T-cell (primary cell): ENCODE data around the gene SGF29. TPM values are rescaled to one million over a fixed set of nuclear protein-coding genes. Genes with fewer than 3 reads are reported as not detected.

Experiments
- ATAC-seq, 4 experiments: fragments of 200-7000 bp in 3 of 4; fragments of 150-1000 bp in 1 of 4; cut with Tn5 transposase; replicated peaks in 1 of 4; 1 replicate in 3 of 4; 2 replicates in 1 of 4; pipeline ENCODE4 v1.10.0; 2021; ENCODE audit warnings: moderate library complexity in 3 of 4, mild to moderate bottlenecking in 2 of 4, moderate number of reproducible peaks in 1 of 4
- CTCF ChIA-PET, 2 donors: fragments of 300-600 bp; sonication (Branson Sonifier 250); formaldehyde crosslinking; loops; one replicate each; lab custom pipeline; 2022; ENCODE audit warnings: antibody characterized with exemption in 2 of 2; lab: Charles Lee
- POLR2A ChIA-PET, 2 donors: fragments of 300-600 bp; sonication (Branson Sonifier 250); formaldehyde crosslinking; loops; one replicate each; lab custom pipeline; 2022; ENCODE audit warnings: antibody characterized with exemption in 2 of 2; lab: Charles Lee
- DNase-seq, 35 experiments: peaks; one replicate each; pipeline versions ENCODE4 v3.0.0 to v3.0.0-alpha.2; 2013 to 2023
- H3K27ac ChIP-seq: one replicate; pipeline ENCODE4 v1.5.1; 2013; ENCODE audit warnings: low read length
- H3K27me3 ChIP-seq, 2 experiments: replicated peaks in 1 of 2; 1 replicate in 1 of 2; 2 replicates in 1 of 2; pipeline versions ENCODE4 v1.6.1 to v1.7.0; 2013; ENCODE audit warnings: low read length in 1 of 2, mixed read lengths in 1 of 2; ENCODE audit not compliant: control insufficient read depth in 2 of 2, insufficient read depth in 2 of 2; ENCODE audit errors: extremely low read depth in 1 of 2
- H3K36me3 ChIP-seq, 2 donors: 1 replicate in 1 of 2; 2 replicates in 1 of 2; pipeline versions ENCODE4 v1.6.1 to v1.7.0; 2013; ENCODE audit warnings: low read length in 1 of 2; ENCODE audit not compliant: control insufficient read depth in 2 of 2, insufficient read depth in 1 of 2; ENCODE audit errors: extremely low read depth in 1 of 2
- H3K4me1 ChIP-seq, 2 experiments: 1 replicate in 1 of 2; 2 replicates in 1 of 2; pipeline versions ENCODE4 v1.6.1 to v1.7.0; 2013; ENCODE audit warnings: low read length in 2 of 2, mixed read lengths in 1 of 2; ENCODE audit not compliant: insufficient read depth in 2 of 2, control insufficient read depth in 1 of 2; ENCODE audit errors: extremely low read depth in 1 of 2
- H3K4me3 ChIP-seq, 2 donors: 1 replicate in 1 of 2; 2 replicates in 1 of 2; pipeline versions ENCODE4 v1.5.1 to v1.7.0; 2013; ENCODE audit warnings: mild to moderate bottlenecking in 2 of 2, low read length in 1 of 2, moderate library complexity in 1 of 2; ENCODE audit not compliant: control insufficient read depth in 1 of 2; ENCODE audit errors: extremely low read depth in 1 of 2
- H3K9me3 ChIP-seq: 2 replicates; pipeline ENCODE4 v1.7.0; 2013
- H3K27ac Mint-ChIP-seq, 2 donors: one replicate each; pipeline ENCODE4 v1.8.0; 2020 to 2021; ENCODE audit warnings: mild to moderate bottlenecking in 2 of 2, mixed read lengths in 2 of 2
- H3K27me3 Mint-ChIP-seq, 2 donors: one replicate each; pipeline ENCODE4 v1.8.0; 2021 to 2022; ENCODE audit warnings: mixed read lengths in 2 of 2
- H3K36me3 Mint-ChIP-seq: one replicate; pipeline ENCODE4 v1.8.0; 2021; ENCODE audit warnings: mixed read lengths
- H3K4me1 Mint-ChIP-seq, 3 donors: one replicate each; pipeline ENCODE4 v1.8.0; 2020 to 2022; ENCODE audit warnings: mixed read lengths in 3 of 3, mild to moderate bottlenecking in 1 of 3
- H3K4me3 Mint-ChIP-seq, 3 donors: one replicate each; pipeline ENCODE4 v1.8.0; 2020 to 2022; ENCODE audit warnings: mild to moderate bottlenecking in 3 of 3, mixed read lengths in 3 of 3, moderate library complexity in 3 of 3
- H3K9me3 Mint-ChIP-seq, 3 donors: one replicate each; pipeline ENCODE4 v1.8.0; 2020 to 2022; ENCODE audit warnings: mixed read lengths in 3 of 3
- WGBS: methylation state at CpG from one replicate; pipeline ENCODE4 v1.1.5; 2013; ENCODE audit warnings: missing lambda C conversion rate; ENCODE audit not compliant: insufficient coverage; 5-methylcytosine and 5-hydroxymethylcytosine counted together
- total RNA-seq, 35 experiments: library from RNA in 6 of 35; stranded (reverse) in 6 of 35; fragments of 120-200 nt in 1 of 35; gene quantifications; one replicate each; pipeline versions ENCODE4 v1.2.1 to v1.2.4 and lab custom pipeline; 2013 to 2026

SGF29 gene
- total RNA-seq, 5 donors from 2014 or later (not counting 1 experiment from before 2014, with no cell fraction given): 52.6 to 79.3 (median 74.6) TPM

GRCh38 chr16:28532940-28533647, 20.6 kb upstream of the SGF29 start:
- Mint-ChIP-seq H3K27me3 (no peaks in the 10 kb centered on the region), H3K4me3 (peak overlapping the region in 1 of 3 donors; percentile 32), H3K27ac (peak overlapping the region; percentile 84 to 96), H3K36me3 (no peaks in the 10 kb centered on the region), H3K4me1 (peaks cover 40 to 50% (median 47%) of the 10 kb centered on the region in 3 donors), H3K9me3 (no peaks in the 10 kb centered on the region)
- WGBS: 100% methylated on average over 1 of the region's 5 CpGs
- no peaks in the 10 kb centered on the region for H3K9me3 ChIP-seq
- ChIA-PET POLR2A (no interaction called here), CTCF (interaction anchor here in 1 of 2 donors (0.5 kb wide), 1 partner anchor 23 kb away, joined by 4 read pairs; no protein-coding TSS in a partner anchor)
- no peaks in the 10 kb centered on the region for H3K36me3 ChIP-seq
- DNase-seq (no peak), ATAC-seq (no peak)
- no peak overlapping the region for H3K4me3 ChIP-seq
- H3K4me1 ChIP-seq: peaks cover 18 to 37% of the 10 kb centered on the region in 2 experiments
- no peak overlapping the region for H3K27ac ChIP-seq
- H3K27me3 ChIP-seq: peaks cover 0 to 2% of the 10 kb centered on the region in 2 experiments

DNA sequence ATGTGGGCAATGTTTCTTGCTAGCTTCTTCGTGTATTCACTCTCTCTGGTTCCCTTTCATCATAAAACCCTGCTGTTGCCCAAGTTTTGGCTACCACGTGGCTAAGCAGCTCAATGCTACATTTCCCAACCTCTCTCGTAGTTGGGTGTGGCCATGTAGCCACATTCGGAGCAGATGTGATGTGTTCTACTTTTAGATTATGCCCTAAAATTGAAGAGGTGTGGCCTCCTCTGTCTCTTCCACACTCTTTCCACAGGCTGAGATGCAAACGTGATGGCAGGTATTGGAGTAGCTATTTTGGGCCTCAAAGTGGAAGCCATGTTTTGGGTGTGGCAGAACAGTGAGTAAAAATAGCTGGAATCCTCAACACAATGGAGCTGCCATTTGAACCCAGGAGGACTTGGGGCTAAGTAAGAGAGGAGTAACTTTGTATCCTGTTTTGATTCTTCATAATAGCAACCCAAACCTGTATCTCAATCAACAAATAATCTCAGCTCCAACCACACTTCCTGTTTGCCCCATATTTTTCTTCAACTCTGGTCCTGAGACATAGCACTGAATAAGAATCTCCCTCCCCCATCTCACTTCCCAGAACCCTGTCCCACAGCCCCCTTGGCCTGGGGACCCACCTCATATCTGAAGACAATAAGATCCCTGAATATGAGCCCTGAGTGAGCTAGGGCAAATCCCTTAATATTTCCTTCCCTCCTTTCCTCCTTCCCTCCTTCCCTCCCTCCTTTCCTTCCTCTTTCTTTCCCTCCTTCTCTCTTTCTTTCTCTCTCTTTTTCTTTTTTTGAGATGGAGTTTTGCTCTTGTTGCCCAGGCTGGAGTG, 19.0 kb upstream of the SGF29 start:
- peaks cover 42 to 55% (median 50%) of the 10 kb centered on the region in 3 donors for H3K4me1 Mint-ChIP-seq
- Histone ChIP-seq H3K27ac (peak overlapping the region; percentile 66), H3K27me3 (peaks cover 0 to 2% of the 10 kb centered on the region in 2 experiments), H3K36me3 (no peaks in the 10 kb centered on the region), H3K4me3 (peak overlapping the region in 1 of 2 donors; percentile 12), H3K9me3 (no peaks in the 10 kb centered on the region), H3K4me1 (peaks cover 18 to 38% of the 10 kb centered on the region in 2 experiments)
- ChIA-PET CTCF (no interaction called here), POLR2A (no interaction called here)
- peak; percentile 75 to 91 (median 82) for ATAC-seq
- no CpG with 5 or more reads among the region's 5 CpGs for WGBS
- DNase-seq: peak in 14 of 35 experiments; percentile 6 to 46 (median 14)
- no peaks in the 10 kb centered on the region for H3K36me3 Mint-ChIP-seq
- H3K27ac Mint-ChIP-seq: peak overlapping the region; percentile 96
- peak overlapping the region; percentile 44 to 70 (median 55) for H3K4me3 Mint-ChIP-seq
- H3K27me3 Mint-ChIP-seq: no peaks in the 10 kb centered on the region
- no peaks in the 10 kb centered on the region for H3K9me3 Mint-ChIP-seq

DNA sequence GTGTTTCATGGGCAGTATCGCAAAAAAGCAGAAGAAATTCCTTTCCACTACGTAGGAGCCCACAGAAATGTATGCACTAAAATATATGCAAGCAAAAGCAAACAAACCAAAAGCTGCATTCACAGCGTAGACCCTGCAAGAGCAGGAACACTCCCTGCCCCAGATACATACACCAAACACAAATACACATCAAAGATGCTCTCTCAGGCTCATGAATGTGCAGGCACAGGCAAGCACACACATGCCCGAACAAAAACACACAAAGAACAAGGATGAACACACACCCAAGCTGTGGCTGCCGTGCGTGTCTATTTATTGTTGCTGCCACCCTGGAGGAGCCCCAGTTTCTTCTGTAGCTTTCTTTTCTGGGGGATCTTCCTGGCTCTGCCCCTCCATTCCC, 16.6 kb upstream of the SGF29 start:
- no peak overlapping the region for H3K4me3 ChIP-seq
- no peaks in the 10 kb centered on the region for H3K27me3 ChIP-seq
- DNase-seq (no peak), ATAC-seq (no peak)
- Mint-ChIP-seq H3K27me3 (no peaks in the 10 kb centered on the region), H3K4me3 (peak overlapping the region in 1 of 3 donors; percentile 29), H3K9me3 (no peaks in the 10 kb centered on the region), H3K4me1 (peaks cover 42 to 56% (median 47%) of the 10 kb centered on the region in 3 donors), H3K27ac (peak overlapping the region; percentile 62 to 73), H3K36me3 (no peaks in the 10 kb centered on the region)
- WGBS: 88% methylated on average over 6 of the region's 6 CpGs
- H3K9me3 ChIP-seq: no peaks in the 10 kb centered on the region
- ChIA-PET POLR2A (no interaction called here), CTCF (no interaction called here)
- no peaks in the 10 kb centered on the region for H3K36me3 ChIP-seq
- H3K4me1 ChIP-seq: peaks cover 18 to 38% of the 10 kb centered on the region in 2 experiments
- no peak overlapping the region for H3K27ac ChIP-seq

DNA sequence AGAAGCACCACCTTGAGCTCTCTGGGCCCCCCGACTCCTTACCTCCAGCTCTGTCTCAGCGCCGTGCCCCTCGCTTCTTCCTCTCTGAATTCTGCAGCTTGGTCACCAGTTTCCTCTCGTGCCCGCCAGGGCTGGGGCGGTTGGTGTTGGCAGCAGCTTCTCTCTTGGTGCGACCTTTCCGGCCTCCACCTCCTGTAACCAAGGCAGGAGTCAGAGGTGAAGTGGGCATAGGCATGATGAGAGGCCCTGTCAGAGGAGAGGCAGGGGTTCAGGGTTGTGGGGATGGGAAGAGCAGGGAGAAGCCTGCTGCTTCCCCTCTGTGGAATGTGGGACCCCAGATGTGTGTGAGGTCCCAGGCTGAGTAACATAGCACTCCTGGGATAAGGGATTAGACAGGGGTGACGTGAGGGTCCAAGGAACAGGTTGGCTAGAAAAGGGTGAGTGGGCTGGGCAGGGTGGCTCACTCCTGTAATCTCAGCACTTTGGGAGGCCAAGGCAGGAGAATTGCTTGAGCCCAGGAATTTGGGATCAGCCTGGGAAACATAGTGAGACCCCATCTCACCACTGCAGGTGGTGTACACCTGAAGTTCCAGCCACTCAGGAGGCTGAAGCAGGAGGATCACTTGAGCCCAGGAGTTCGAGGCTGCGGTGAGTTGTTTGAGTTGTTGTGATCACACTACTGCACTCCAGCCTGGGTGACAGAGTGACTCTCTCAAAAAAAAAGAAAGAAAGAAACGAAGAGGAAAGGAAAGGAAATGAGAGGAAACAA, 15.6 kb upstream of the SGF29 start:
- ChIA-PET CTCF (no interaction called here), POLR2A (no interaction called here)
- DNase-seq (no peak), ATAC-seq (no peak)
- no peak overlapping the region for H3K4me3 ChIP-seq
- no peak overlapping the region for H3K27ac ChIP-seq
- 91% methylated on average over 6 of the region's 13 CpGs for WGBS
- peaks cover 41 to 60% (median 46%) of the 10 kb centered on the region in 3 donors for H3K4me1 Mint-ChIP-seq
- H3K4me1 ChIP-seq: peaks cover 19 to 34% of the 10 kb centered on the region in 2 experiments
- no peaks in the 10 kb centered on the region for H3K27me3 Mint-ChIP-seq
- no peaks in the 10 kb centered on the region for H3K9me3 Mint-ChIP-seq
- no peaks in the 10 kb centered on the region for H3K27me3 ChIP-seq
- peak overlapping the region; percentile 73 to 74 for H3K27ac Mint-ChIP-seq
- no peaks in the 10 kb centered on the region for H3K36me3 ChIP-seq
- no peak overlapping the region for H3K4me3 Mint-ChIP-seq
- no peaks in the 10 kb centered on the region for H3K36me3 Mint-ChIP-seq
- H3K9me3 ChIP-seq: no peaks in the 10 kb centered on the region

DNA sequence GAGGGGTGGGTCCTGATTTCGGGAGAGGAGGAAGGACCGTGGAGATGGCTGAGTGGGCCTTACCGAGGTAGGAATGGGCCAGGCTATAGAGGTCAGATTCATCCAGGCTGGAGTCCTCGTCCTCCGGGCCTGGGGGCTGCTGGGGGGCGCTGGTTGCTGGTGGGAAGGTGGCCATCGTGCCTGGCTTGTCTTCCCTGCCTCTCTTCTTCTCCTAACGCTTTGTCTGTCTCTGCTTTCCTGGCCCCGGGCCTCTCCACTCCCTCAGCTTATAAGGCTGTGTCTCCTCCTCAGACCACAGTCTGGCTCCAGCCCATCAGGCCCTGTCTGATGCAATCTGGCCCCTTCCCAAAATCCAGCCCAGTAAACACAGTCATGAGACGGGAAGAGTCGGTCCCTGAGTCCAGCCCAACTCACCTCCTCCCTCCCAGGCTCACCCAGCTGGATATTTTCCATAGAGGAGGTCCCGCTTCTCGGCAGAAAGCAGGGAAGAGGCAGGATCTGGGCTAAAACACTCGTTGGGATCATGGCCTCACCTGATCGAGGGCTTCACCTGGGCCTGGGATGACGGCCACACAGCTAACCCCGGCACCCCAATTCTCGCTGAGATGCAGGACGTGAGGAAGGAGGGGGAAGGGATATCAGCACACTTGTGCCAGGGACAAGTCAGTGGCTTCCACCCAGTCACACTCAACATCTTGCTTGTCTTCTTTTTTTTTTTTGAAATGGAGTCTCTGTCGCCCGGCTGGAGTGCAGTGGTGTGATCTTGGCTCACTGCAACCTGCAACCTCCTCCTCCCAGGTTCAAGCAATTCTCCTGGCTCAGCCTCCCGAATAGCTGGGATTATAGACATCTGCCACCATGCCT, 14.8 kb upstream of the SGF29 start, which contains the start of gene NUPR1:
NUPR1 (minus strand) TSS at position 242 of the 864 bp plus-strand sequence; CDS start at position 175, 67 bp downstream.
- POLR2A ChIA-PET: interaction anchor here in 1 of 2 donors (0.5 to 0.6 kb wide), 2 partner anchors 38 to 1475 kb away, joined by 3 read pairs; no protein-coding TSS in a partner anchor
- no peak within 1 kb of the TSS for H3K27ac ChIP-seq

More for the DNA sequence above, 14.8 kb upstream of the SGF29 start, which contains the start of gene NUPR1:
- peaks cover 21 to 26% of the 10 kb centered on the region in 2 experiments for H3K4me1 ChIP-seq
- Mint-ChIP-seq H3K36me3 (no peaks in the 10 kb centered on the region), H3K27me3 (no peaks in the 10 kb centered on the region), H3K4me1 (peaks cover 37 to 53% (median 41%) of the 10 kb centered on the region in 3 donors), H3K9me3 (no peaks in the 10 kb centered on the region), H3K4me3 (no peak within 1 kb of the TSS), H3K27ac (peak within 1 kb of the TSS; percentile 73 to 74)
- no peak within 1 kb of the TSS for H3K4me3 ChIP-seq
- WGBS: 93% methylated on average over 12 of the region's 22 CpGs
- DNase-seq: no peak
- no peaks in the 10 kb centered on the region for H3K36me3 ChIP-seq
- ATAC-seq: no peak
- CTCF ChIA-PET: no interaction called here
- H3K9me3 ChIP-seq: no peaks in the 10 kb centered on the region
- no peaks in the 10 kb centered on the region for H3K27me3 ChIP-seq
